H1 (cell line): ENCODE data around the gene TPM2. TPM values are rescaled to one million over a fixed set of nuclear protein-coding genes. Genes with fewer than 3 reads are reported as not detected.

Source experiments
- CTCF ChIA-PET: fragments of 300-600 bp; sonication (Branson Sonifier 250); formaldehyde crosslinking; loops from one replicate; lab custom pipeline; 2021; ENCODE audit not compliant: partially characterized antibody; lab: Charles Lee
- POLR2A ChIA-PET: fragments of 300-600 bp; sonication (Branson Sonifier 250); formaldehyde crosslinking; loops from one replicate; lab custom pipeline; 2021; ENCODE audit warnings: inconsistent platforms; ENCODE audit not compliant: partially characterized antibody; lab: Charles Lee
- DNase-seq, 2 experiments: peaks; one replicate each; pipeline versions ENCODE4 v3.0.0 to v3.0.0-alpha.2; 2010 to 2022; ENCODE audit warnings: low spot score in 2 of 2, low read depth in 1 of 2, mixed read lengths in 1 of 2
- FAIRE-seq: peaks from 2 replicates; lab custom pipeline; 2011; peaks lifted over from hg19 to GRCh38; lab: Jason Lieb, UNC
- H2AFZ ChIP-seq: 2 replicates; pipeline ENCODE4 v1.8.1; 2012; ENCODE audit warnings: low read length, inconsistent platforms
- H2AK5ac ChIP-seq: 2 replicates; pipeline ENCODE4 v1.6.1; 2013; ENCODE audit warnings: low read depth, low read length
- H2BK120ac ChIP-seq: replicated peaks from 2 replicates; pipeline ENCODE3; 2013; ENCODE audit warnings: low read depth, low read length, inconsistent platforms
- H2BK12ac ChIP-seq: 2 replicates; pipeline ENCODE4 v1.6.1; 2013; ENCODE audit warnings: low read depth, low read length
- H2BK15ac ChIP-seq: 2 replicates; pipeline ENCODE4 v1.6.1; 2013; ENCODE audit warnings: low read length
- H2BK20ac ChIP-seq: 2 replicates; pipeline ENCODE4 v1.6.1; 2013; ENCODE audit warnings: low read length
- H2BK5ac ChIP-seq: 2 replicates; pipeline ENCODE4 v1.6.1; 2013; ENCODE audit warnings: low read depth, low read length
- H3K14ac ChIP-seq: 2 replicates; pipeline ENCODE4 v1.6.1; 2013; ENCODE audit warnings: inconsistent platforms; ENCODE audit not compliant: insufficient read length
- H3K18ac ChIP-seq: 2 replicates; pipeline ENCODE4 v1.6.1; 2013; ENCODE audit warnings: low read length; ENCODE audit errors: extremely low read depth
- H3K23ac ChIP-seq: 2 replicates; pipeline ENCODE4 v1.6.1; 2013; ENCODE audit warnings: inconsistent platforms; ENCODE audit not compliant: insufficient read length
- H3K23me2 ChIP-seq: 2 replicates; pipeline ENCODE4 v1.6.1; 2013; ENCODE audit warnings: low read depth, low read length
- H3K27ac ChIP-seq: 2 replicates; pipeline ENCODE4 v1.6.1; 2011; ENCODE audit warnings: low read depth, low read length, inconsistent platforms
- H3K27me3 ChIP-seq, 4 experiments: replicated peaks in 1 of 4; 1 replicate in 1 of 4; 2 replicates in 3 of 4; pipeline versions ENCODE4 v1.6.1 to v1.8.1; 2011 to 2013; ENCODE audit warnings: low read length in 3 of 4, mild to moderate bottlenecking in 3 of 4, inconsistent platforms in 2 of 4, mixed read lengths in 2 of 4, moderate library complexity in 1 of 4; ENCODE audit not compliant: control insufficient read depth in 3 of 4, insufficient read depth in 3 of 4; ENCODE audit errors: extremely low read depth in 1 of 4
- H3K36me3 ChIP-seq, 4 experiments: 2 replicates each; pipeline versions ENCODE4 v1.6.1 to v1.8.1; 2011 to 2013; ENCODE audit warnings: mild to moderate bottlenecking in 4 of 4, low read length in 3 of 4, moderate library complexity in 2 of 4, control low read depth in 1 of 4, inconsistent platforms in 1 of 4; ENCODE audit not compliant: insufficient read depth in 4 of 4, control insufficient read depth in 2 of 4
- H3K4ac ChIP-seq: replicated peaks from 2 replicates; pipeline ENCODE3; 2013; ENCODE audit warnings: low read length, low read depth, mixed read lengths, inconsistent platforms; ENCODE audit not compliant: insufficient read length
- H3K4me1 ChIP-seq, 4 experiments: replicated peaks in 1 of 4; 1 replicate in 1 of 4; 2 replicates in 3 of 4; pipeline versions ENCODE4 v1.6.1 to v1.8.1; 2011 to 2013; ENCODE audit warnings: low read length in 3 of 4, inconsistent platforms in 2 of 4, mixed read lengths in 1 of 4; ENCODE audit not compliant: insufficient read depth in 4 of 4, control insufficient read depth in 3 of 4
- H3K4me2 ChIP-seq, 2 experiments: 2 replicates each; pipeline versions ENCODE4 v1.6.1 to v1.8.1; 2011 to 2013; ENCODE audit warnings: low read depth in 2 of 2, low read length in 2 of 2, control low read depth in 1 of 2, inconsistent platforms in 1 of 2, mild to moderate bottlenecking in 1 of 2; ENCODE audit not compliant: insufficient read depth in 1 of 2
- H3K4me3 ChIP-seq, 4 experiments: fragments of 200-600, 300-600 bp in 1 of 4; sonication (generic), shearing (Covaris generic), sonication (Bioruptor Twin) in 1 of 4; 2 replicates each; pipeline versions ENCODE4 v1.5.1 to v1.8.1; 2011 to 2016; ENCODE audit warnings: low read length in 4 of 4, low read depth in 3 of 4, control low read depth in 2 of 4, inconsistent platforms in 2 of 4, mild to moderate bottlenecking in 2 of 4, mixed read lengths in 1 of 4, moderate library complexity in 1 of 4; ENCODE audit not compliant: insufficient read depth in 2 of 4; ENCODE audit errors: extremely low read depth in 1 of 4
- H3K56ac ChIP-seq: replicated peaks from 2 replicates; pipeline ENCODE3; 2013; ENCODE audit warnings: low read depth, mild to moderate bottlenecking, mixed read lengths, low read length, inconsistent platforms; ENCODE audit not compliant: insufficient read length
- H3K79me1 ChIP-seq: 2 replicates; pipeline ENCODE4 v1.6.1; 2013; ENCODE audit warnings: low read depth, low read length, control low read depth
- H3K79me2 ChIP-seq, 2 experiments: 2 replicates each; pipeline versions ENCODE4 v1.6.1 to v1.8.1; 2012 to 2013; ENCODE audit warnings: low read length in 2 of 2, mild to moderate bottlenecking in 2 of 2, inconsistent platforms in 1 of 2; ENCODE audit not compliant: insufficient read depth in 2 of 2, control insufficient read depth in 1 of 2
- H3K9ac ChIP-seq, 4 experiments: replicated peaks in 1 of 4; 1 replicate in 1 of 4; 2 replicates in 3 of 4; pipeline versions ENCODE4 v1.6.1 to v1.8.1; 2011 to 2013; ENCODE audit warnings: low read depth in 3 of 4, low read length in 3 of 4, control low read depth in 2 of 4, mild to moderate bottlenecking in 2 of 4, moderate library complexity in 2 of 4, inconsistent platforms in 1 of 4; ENCODE audit errors: extremely low read depth in 1 of 4
- H3K9me3 ChIP-seq, 2 experiments: 2 replicates each; pipeline versions ENCODE4 v1.6.1 to v1.8.1; 2012 to 2013; ENCODE audit warnings: mild to moderate bottlenecking in 2 of 2, moderate library complexity in 2 of 2, control low read depth in 1 of 2, inconsistent platforms in 1 of 2, low read depth in 1 of 2, low read length in 1 of 2, mixed read lengths in 1 of 2; ENCODE audit not compliant: insufficient read depth in 2 of 2
- H4K20me1 ChIP-seq, 2 experiments: replicated peaks in 1 of 2; 2 replicates each; pipeline versions ENCODE3 to v1.8.1; 2011 to 2013; ENCODE audit warnings: inconsistent platforms in 2 of 2, low read length in 2 of 2, mild to moderate bottlenecking in 1 of 2; ENCODE audit not compliant: insufficient read depth in 2 of 2, control insufficient read depth in 1 of 2
- H4K5ac ChIP-seq: 2 replicates; pipeline ENCODE4 v1.6.1; 2013; ENCODE audit warnings: low read length, low read depth, mixed read lengths, inconsistent platforms; ENCODE audit not compliant: insufficient read length
- H4K8ac ChIP-seq: 2 replicates; pipeline ENCODE4 v1.8.0; 2013; ENCODE audit warnings: mild to moderate bottlenecking, moderate library complexity, low read length, inconsistent platforms; ENCODE audit not compliant: insufficient read depth; ENCODE audit errors: extremely low read depth
- H4K91ac ChIP-seq: replicated peaks from 2 replicates; pipeline ENCODE3; 2013; ENCODE audit warnings: low read length, mixed read lengths, inconsistent platforms; ENCODE audit not compliant: insufficient read length
- CBX5 ChIP-seq: fragments of 300-800, 300-1000 bp; sonication (generic); IDR thresholded peaks from 2 replicates; pipeline ENCODE4 v1.7.1; 2016; ENCODE audit warnings: antibody characterized with exemption, low read length, low read depth
- RFX5 ChIP-seq: IDR thresholded peaks from 2 replicates; pipeline ENCODE4 v1.6.1; 2011; ENCODE audit warnings: low read depth, low read length, improper control_type of control experiment, borderline replicate concordance
- ZNF274 ChIP-seq: IDR thresholded peaks from 2 replicates; pipeline ENCODE4 v1.7.0; 2012; ENCODE audit warnings: low read length, borderline replicate concordance; ENCODE audit errors: extremely low read depth
- WGBS, 2 experiments: shearing (Covaris generic) in 1 of 2; methylation state at CpG; one replicate each; pipeline versions ENCODE4 v1.1.6 to v1.1.7; 2013 to 2015; ENCODE audit warnings: low lambda C conversion rate in 2 of 2, mixed read lengths in 2 of 2, inconsistent platforms in 1 of 2, low coverage in 1 of 2, missing lambda C conversion rate in 1 of 2; ENCODE audit not compliant: insufficient replicate concordance in 2 of 2, insufficient coverage in 1 of 2, insufficient read length in 1 of 2; ENCODE audit errors: extremely low coverage in 1 of 2, missing lambda C conversion rate in 1 of 2; 5-methylcytosine and 5-hydroxymethylcytosine counted together
- polyA plus RNA-seq, 7 experiments: library from polyadenylated mRNA; depleted of rRNA in 3 of 7; stranded (reverse) in 5 of 7; unstranded in 2 of 7; fragments of >200 nt in 5 of 7; fragments of 200-250 nt in 2 of 7; gene quantifications; 1 replicate in 5 of 7; 2 replicates in 1 of 7; 4 replicates in 1 of 7; pipeline versions ENCODE4 v1.2.1 to v1.2.3, GENCODE V29; 2011 to 2013; ENCODE audit warnings: missing spikeins in 2 of 7, mixed read lengths in 2 of 7
- total RNA-seq: library from RNA; stranded (reverse); fragmentation: NEBNext Ultra II Directional; extraction: Animal tissue kit (Norgen Biotek cat#: 25700); gene quantifications from 2 replicates; pipeline ENCODE4 v1.2.1, GENCODE V29; 2021
- TF ChIP-seq, protein P1 (sequence below), 3 experiments: IDR thresholded peaks; 1 replicate in 2 of 3; 2 replicates in 1 of 3; pipeline versions ENCODE4 v1.5.1 to v1.6.1; 2011; ENCODE audit warnings: low read length in 3 of 3, mild to moderate bottlenecking in 3 of 3, inconsistent platforms in 2 of 3, low read depth in 1 of 3, moderate library complexity in 1 of 3; ENCODE audit not compliant: insufficient read depth in 1 of 3; ENCODE audit errors: control extremely low read depth in 1 of 3

Gene TPM2
- total and polyA plus RNA-seq, 2 of the 8 experiments (the other 6 are each of a cell fraction or from before 2014, with no cell fraction given), result 62.5 to 181 TPM

DNA sequence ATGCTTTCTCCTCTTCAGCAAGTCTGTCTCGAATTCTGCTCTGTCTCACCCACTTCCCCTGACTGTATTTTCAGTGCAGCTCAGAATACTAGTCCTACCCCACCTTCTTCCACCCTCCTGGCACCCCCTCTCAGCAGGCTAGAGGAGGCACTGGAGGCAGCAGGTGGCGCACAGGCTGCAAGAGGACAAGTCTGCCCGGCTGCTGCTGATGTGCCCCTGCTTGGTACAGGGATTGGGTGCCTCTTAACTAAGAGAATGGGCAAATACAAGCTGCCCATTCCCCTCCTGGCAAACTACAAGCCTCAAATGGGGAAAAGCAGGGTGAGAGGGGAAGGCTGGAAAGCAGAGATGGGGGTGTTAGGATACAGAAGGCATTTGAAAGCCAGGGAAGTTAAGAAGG is 37.2 kb upstream of the TPM2 start:
- Histone ChIP-seq H2BK120ac (no peak overlapping the region), H3K4me3 (no peak overlapping the region), H3K4me1 (peaks cover 21 to 42% (median 30%) of the 10 kb centered on the region in 4 experiments)
- TF ChIP-seq CBX5 (no peak), RFX5 (peak; percentile 90), ZNF274 (no peak)
- TF ChIP-seq, protein P1, sequence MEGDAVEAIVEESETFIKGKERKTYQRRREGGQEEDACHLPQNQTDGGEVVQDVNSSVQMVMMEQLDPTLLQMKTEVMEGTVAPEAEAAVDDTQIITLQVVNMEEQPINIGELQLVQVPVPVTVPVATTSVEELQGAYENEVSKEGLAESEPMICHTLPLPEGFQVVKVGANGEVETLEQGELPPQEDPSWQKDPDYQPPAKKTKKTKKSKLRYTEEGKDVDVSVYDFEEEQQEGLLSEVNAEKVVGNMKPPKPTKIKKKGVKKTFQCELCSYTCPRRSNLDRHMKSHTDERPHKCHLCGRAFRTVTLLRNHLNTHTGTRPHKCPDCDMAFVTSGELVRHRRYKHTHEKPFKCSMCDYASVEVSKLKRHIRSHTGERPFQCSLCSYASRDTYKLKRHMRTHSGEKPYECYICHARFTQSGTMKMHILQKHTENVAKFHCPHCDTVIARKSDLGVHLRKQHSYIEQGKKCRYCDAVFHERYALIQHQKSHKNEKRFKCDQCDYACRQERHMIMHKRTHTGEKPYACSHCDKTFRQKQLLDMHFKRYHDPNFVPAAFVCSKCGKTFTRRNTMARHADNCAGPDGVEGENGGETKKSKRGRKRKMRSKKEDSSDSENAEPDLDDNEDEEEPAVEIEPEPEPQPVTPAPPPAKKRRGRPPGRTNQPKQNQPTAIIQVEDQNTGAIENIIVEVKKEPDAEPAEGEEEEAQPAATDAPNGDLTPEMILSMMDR (IDR thresholded peaks at IDR 0.05; ENCODE audit: control extremely low read depth in 1 of 3, insufficient read depth in 1 of 3, low read depth in 1 of 3, low read length in 3 of 3), result peak in 1 of 3 experiments; percentile 2; a peak in 1 of 4 replicates
- TF ChIP-seq, all 59 proteins: peak for 2
- H3K4me2 ChIP-seq, result peak overlapping the region in 1 of 2 experiments; percentile 92; a peak in 1 of 4 replicates
- no peak for FAIRE-seq
- peak overlapping the region; percentile 88 for H2BK5ac ChIP-seq
- no peak overlapping the region for H3K4ac ChIP-seq
- H3K23me2 ChIP-seq, result peaks cover 10% of the 10 kb centered on the region; the same call in 1 of the 2 replicates
- no peak overlapping the region for H3K23ac ChIP-seq
- no peaks in the 10 kb centered on the region; a peak in 1 of 4 replicates for H3K9me3 ChIP-seq
- H3K27me3 ChIP-seq, result no peaks in the 10 kb centered on the region
- H3K36me3 ChIP-seq, result peaks cover 6 to 26% (median 17%) of the 10 kb centered on the region in 4 experiments
- H3K79me1 ChIP-seq, result peaks cover 16% of the 10 kb centered on the region
- POLR2A ChIA-PET, result interaction anchor here (0.5 to 11.1 kb wide), 13 partner anchors 9 to 647 kb away, joined by 3 to 158 read pairs (median 5); partner anchors contain the start of genes STOML2 and TPM2
- H2AK5ac ChIP-seq, result no peak overlapping the region
- no peak overlapping the region for H3K9ac ChIP-seq
- CTCF ChIA-PET, result interaction anchor here (0.8 to 16.0 kb wide), 22 partner anchors 9 to 185 kb away, joined by 3 to 198 read pairs (median 8); partner anchors contain the start of genes ARHGEF39, CCDC107, GBA2 and HINT2
- WGBS, 2 experiments, result 82% methylated on average over 3 of the region's 3 CpGs; no CpG with 5 or more reads in 1 of the 2 experiments
- H4K8ac ChIP-seq, result no peak overlapping the region
- no peak overlapping the region for H3K56ac ChIP-seq
- peak overlapping the region; percentile 13 for H4K91ac ChIP-seq
- peak overlapping the region; percentile 40; the same call in 1 of the 2 replicates for H2BK20ac ChIP-seq
- H3K79me2 ChIP-seq, result peaks cover 2 to 54% of the 10 kb centered on the region in 2 experiments
- no peak for DNase-seq
- H3K27ac ChIP-seq, result 0 out of 2 replicates have a peak overlapping the region, but pooled peaks have one; percentile 33
- no peak overlapping the region for H2AFZ ChIP-seq
- no peak overlapping the region for H2BK15ac ChIP-seq
- H4K20me1 ChIP-seq, result peaks cover 0 to 4% of the 10 kb centered on the region in 2 experiments
- H2BK12ac ChIP-seq, result peak overlapping the region; percentile 94
- no peak overlapping the region for H4K5ac ChIP-seq
- H3K14ac ChIP-seq, result no peak overlapping the region
- peak overlapping the region; percentile 73 for H3K18ac ChIP-seq
